H9 (cell line): Measurements from ENCODE around the gene AQP12A. TPM values are rescaled to one million over a fixed set of nuclear protein-coding genes. Genes with fewer than 3 reads are reported as not detected.
A peak's percentile ranks its signal among the peaks of the same experiment; 100 is the strongest.

Experiments
- DNase-seq: peaks from one replicate; pipeline ENCODE4 v3.0.0-alpha.2; 2017
- H2AFZ ChIP-seq: one replicate; pipeline ENCODE4 v1.6.1; 2013; ENCODE audit warnings: mild to moderate bottlenecking, low read length, control low read depth, moderate library complexity
- H2AK5ac ChIP-seq: 2 replicates; pipeline ENCODE4 v1.6.1; 2013; ENCODE audit warnings: low read length, control low read depth, mixed read lengths; ENCODE audit not compliant: insufficient read length
- H2BK120ac ChIP-seq: one replicate; pipeline ENCODE4 v1.6.1; 2013; ENCODE audit warnings: low read depth, mild to moderate bottlenecking, low read length, control low read depth, inconsistent platforms; ENCODE audit not compliant: poor library complexity, severe bottlenecking
- H2BK12ac ChIP-seq: 2 replicates; pipeline ENCODE4 v1.6.1; 2013; ENCODE audit warnings: low read length, control low read depth, mixed read lengths, low read depth; ENCODE audit not compliant: insufficient read length
- H2BK15ac ChIP-seq: 2 replicates; pipeline ENCODE4 v1.6.1; 2013; ENCODE audit warnings: low read depth, low read length, control low read depth
- H2BK20ac ChIP-seq: one replicate; pipeline ENCODE4 v1.6.1; 2013; ENCODE audit warnings: low read depth, mild to moderate bottlenecking, low read length, control low read depth, inconsistent platforms; ENCODE audit not compliant: poor library complexity, severe bottlenecking
- H2BK5ac ChIP-seq: 2 replicates; pipeline ENCODE4 v1.6.1; 2013; ENCODE audit warnings: low read length, control low read depth, mixed read lengths; ENCODE audit not compliant: insufficient read length
- H3K14ac ChIP-seq: 2 replicates; pipeline ENCODE4 v1.6.1; 2013; ENCODE audit warnings: low read length, control low read depth; ENCODE audit not compliant: insufficient read depth
- H3K18ac ChIP-seq: 2 replicates; pipeline ENCODE4 v1.6.1; 2013; ENCODE audit warnings: low read depth, mild to moderate bottlenecking, mixed read lengths, low read length, control low read depth; ENCODE audit not compliant: insufficient read length
- H3K23ac ChIP-seq: 2 replicates; pipeline ENCODE4 v1.6.1; 2013; ENCODE audit warnings: low read length, control low read depth, mixed read lengths, low read depth; ENCODE audit not compliant: insufficient read length
- H3K23me2 ChIP-seq: 2 replicates; pipeline ENCODE4 v1.6.1; 2013; ENCODE audit warnings: low read depth, mild to moderate bottlenecking, mixed read lengths, low read length, control low read depth; ENCODE audit not compliant: insufficient read length, poor library complexity, severe bottlenecking
- H3K27ac ChIP-seq: 2 replicates; pipeline ENCODE4 v1.5.1; 2013; ENCODE audit warnings: low read length, control low read depth, mixed read lengths, low read depth; ENCODE audit not compliant: insufficient read length
- H3K27me3 ChIP-seq: 2 replicates; pipeline ENCODE4 v1.6.1; 2013; ENCODE audit warnings: low read length, control low read depth, inconsistent platforms; ENCODE audit not compliant: insufficient read depth
- H3K4ac ChIP-seq: 2 replicates; pipeline ENCODE4 v1.6.1; 2013; ENCODE audit warnings: low read depth, mild to moderate bottlenecking, control low read depth, inconsistent platforms, low read length, moderate library complexity
- H3K4me1 ChIP-seq: 2 replicates; pipeline ENCODE4 v1.6.1; 2013; ENCODE audit warnings: low read length, control low read depth, inconsistent platforms; ENCODE audit not compliant: insufficient read depth
- H3K4me2 ChIP-seq: 2 replicates; pipeline ENCODE4 v1.6.1; 2013; ENCODE audit warnings: low read length, control low read depth, mixed read lengths; ENCODE audit not compliant: insufficient read length, insufficient read depth
- H3K56ac ChIP-seq: 2 replicates; pipeline ENCODE4 v1.6.1; 2013; ENCODE audit warnings: low read depth, mild to moderate bottlenecking, mixed read lengths, low read length, control low read depth; ENCODE audit not compliant: insufficient read length
- H3K79me1 ChIP-seq: 2 replicates; pipeline ENCODE4 v1.6.1; 2013; ENCODE audit warnings: low read depth, mild to moderate bottlenecking, moderate library complexity, low read length, control low read depth, inconsistent platforms; ENCODE audit not compliant: insufficient read depth, poor library complexity, severe bottlenecking
- H3K79me2 ChIP-seq: 2 replicates; pipeline ENCODE4 v1.6.1; 2013; ENCODE audit warnings: low read length, control low read depth, inconsistent platforms; ENCODE audit not compliant: insufficient read depth
- H3K9ac ChIP-seq: 2 replicates; pipeline ENCODE4 v1.6.1; 2013; ENCODE audit warnings: low read length, control low read depth, mixed read lengths; ENCODE audit not compliant: insufficient read length; ENCODE audit errors: extremely low read depth
- H3K9me3 ChIP-seq: one replicate; pipeline ENCODE4 v1.6.1; 2013; ENCODE audit warnings: low read depth, low read length, inconsistent platforms; ENCODE audit not compliant: control insufficient read depth
- H3T11ph ChIP-seq: one replicate; pipeline ENCODE4 v1.6.1; 2013; ENCODE audit warnings: mild to moderate bottlenecking, low read length, control low read depth, inconsistent platforms
- H4K20me1 ChIP-seq: one replicate; pipeline ENCODE4 v1.6.1; 2013; ENCODE audit not compliant: control insufficient read depth, insufficient read length, insufficient read depth
- H4K5ac ChIP-seq: 2 replicates; pipeline ENCODE4 v1.6.1; 2013; ENCODE audit warnings: low read depth, mild to moderate bottlenecking, mixed read lengths, low read length, control low read depth; ENCODE audit not compliant: insufficient read length
- H4K8ac ChIP-seq: replicated peaks from 2 replicates; pipeline ENCODE4 v1.6.1; 2013; ENCODE audit warnings: low read length, control low read depth, mixed read lengths, low read depth; ENCODE audit not compliant: insufficient read length
- H4K91ac ChIP-seq: 2 replicates; pipeline ENCODE4 v1.6.1; 2013; ENCODE audit warnings: low read depth, mild to moderate bottlenecking, moderate library complexity, mixed read lengths, low read length, control low read depth; ENCODE audit not compliant: insufficient read length
- H3K27ac Mint-ChIP-seq, 3 experiments: 2 replicates in 2 of 3; 3 replicates in 1 of 3; pipeline ENCODE4 v1.8.0; 2020 to 2021; ENCODE audit warnings: mixed read lengths in 3 of 3, mild to moderate bottlenecking in 1 of 3, moderate library complexity in 1 of 3
- H3K27me3 Mint-ChIP-seq: 2 replicates; pipeline ENCODE4 v1.8.0; 2021; ENCODE audit warnings: low read depth, mild to moderate bottlenecking, moderate library complexity, mixed read lengths
- H3K36me3 Mint-ChIP-seq, 3 experiments: 2 replicates in 2 of 3; 3 replicates in 1 of 3; pipeline ENCODE4 v1.8.0; 2020 to 2021; ENCODE audit warnings: low read depth in 3 of 3, mixed read lengths in 3 of 3; ENCODE audit not compliant: insufficient read depth in 1 of 3
- H3K4me1 Mint-ChIP-seq, 2 experiments: 2 replicates each; pipeline ENCODE4 v1.8.0; 2020; ENCODE audit warnings: mixed read lengths in 2 of 2
- H3K4me3 Mint-ChIP-seq, 2 experiments: 2 replicates in 1 of 2; 3 replicates in 1 of 2; pipeline ENCODE4 v1.8.0; 2020 to 2021; ENCODE audit warnings: mild to moderate bottlenecking in 2 of 2, mixed read lengths in 2 of 2, moderate library complexity in 1 of 2
- H3K9me3 Mint-ChIP-seq, 2 experiments: 2 replicates in 1 of 2; 3 replicates in 1 of 2; pipeline ENCODE4 v1.8.0; 2020; ENCODE audit warnings: mild to moderate bottlenecking in 2 of 2, mixed read lengths in 2 of 2, moderate library complexity in 1 of 2
- CTCF ChIP-seq: fragments of 200-600 bp; sonication (generic); conservative IDR thresholded peaks from 3 replicates; pipeline ENCODE4 v1.8.0; 2021; ENCODE audit warnings: antibody characterized with exemption, mild to moderate bottlenecking
- WGBS: extraction: QIAGEN DNeasy Blood & Tissue Kit; methylation state at CpG from one replicate; pipeline ENCODE4 v1.1.7; 2013; ENCODE audit warnings: missing lambda C conversion rate, low lambda C conversion rate, mixed read lengths; ENCODE audit not compliant: insufficient read length; ENCODE audit errors: extremely low coverage; 5-methylcytosine and 5-hydroxymethylcytosine counted together
- total RNA-seq: library from RNA; stranded (reverse); gene quantifications from 2 replicates; pipeline ENCODE4 v1.2.1, GENCODE V29; 2021

The AQP12A gene
- total RNA-seq, 1 experiment from 2014 or later, result not detected

GRCh38 chr2:240685771-240686371, 5.8 kb upstream of the AQP12A start:
- Histone ChIP-seq H3K14ac (no peak overlapping the region; the same call in 1 of the 2 replicates), H3K27me3 (no peaks in the 10 kb centered on the region), H2BK15ac (no peak overlapping the region), H3K79me1 (no peaks in the 10 kb centered on the region), H2BK12ac (no peak overlapping the region), H3K27ac (no peak overlapping the region), H3K4ac (no peak overlapping the region), H4K8ac (no peak overlapping the region), H3K4me2 (no peak overlapping the region), H3K9ac (no peak overlapping the region), H4K20me1 (no peaks in the 10 kb centered on the region), H3K23ac (no peak overlapping the region), H3K56ac (no peak overlapping the region), H3T11ph (no peak overlapping the region), H4K5ac (no peak overlapping the region), H2AFZ (no peak overlapping the region), H2BK120ac (no peak overlapping the region), H2BK5ac (no peak overlapping the region), H3K18ac (no peak overlapping the region), H3K23me2 (no peaks in the 10 kb centered on the region), H3K9me3 (no peaks in the 10 kb centered on the region), H4K91ac (no peak overlapping the region), H2AK5ac (no peak overlapping the region), H3K79me2 (no peaks in the 10 kb centered on the region), H3K4me1 (no peaks in the 10 kb centered on the region), H2BK20ac (no peak overlapping the region)
- H3K27ac Mint-ChIP-seq, result no peak overlapping the region
- H3K4me3 Mint-ChIP-seq, result no peak overlapping the region
- no peaks in the 10 kb centered on the region for H3K36me3 Mint-ChIP-seq
- WGBS, result no CpG with 5 or more reads among the region's 10 CpGs
- H3K9me3 Mint-ChIP-seq, result no peaks in the 10 kb centered on the region
- H3K27me3 Mint-ChIP-seq, result no peaks in the 10 kb centered on the region; the same call in 1 of the 2 replicates
- H3K4me1 Mint-ChIP-seq, result peaks cover 0 to 7% of the 10 kb centered on the region in 2 experiments; a peak in 3 of 4 replicates
- peak; percentile 34 for DNase-seq
- 0 out of 3 replicates have a peak, but pooled peaks have one; percentile 30 for TF ChIP-seq CTCF
